Measurements from ENCODE around the gene EXPH5. TPM values are rescaled to one million over a fixed set of nuclear protein-coding genes. Genes with fewer than 3 reads are reported as not detected.

The EXPH5 gene
- total RNA-seq, 1 experiment from 2014 or later, result 17.0 TPM

- H3K4me3 Mint-ChIP-seq (ENCODE audit: low read depth, unreplicated experiment), result peak within 1 kb of the TSS; percentile 98
- no peaks in the 10 kb centered on the region for H3K4me1 Mint-ChIP-seq (ENCODE audit: low read depth, unreplicated experiment)
- no peaks in the 10 kb centered on the region for H3K9me3 Mint-ChIP-seq (ENCODE audit: low read depth, unreplicated experiment)
- peak; percentile 90 for DNase-seq
- TF ChIP-seq CTCF (IDR thresholded peaks at IDR 0.05; ENCODE audit: unreplicated experiment), result no peak
- TSS peak; percentile 96 for BruUV-seq (replicated peaks)
- intact Hi-C loops (cut with micrococcal nuclease; ENCODE audit: unreplicated experiment), result loop anchor here (1.0 kb wide), 1 partner anchor 30 kb away; no protein-coding TSS in a partner anchor
- H3K27ac Mint-ChIP-seq (ENCODE audit: unreplicated experiment), result peak within 1 kb of the TSS; percentile 100
- H3K27me3 Mint-ChIP-seq (ENCODE audit: unreplicated experiment), result no peaks in the 10 kb centered on the region
- peaks cover 10% of the 10 kb centered on the region for H3K36me3 Mint-ChIP-seq (ENCODE audit: insufficient read depth, unreplicated experiment)
- CTCF ChIA-PET, result no interaction called here
These were observed 126.3 kb downstream of the EXPH5 start, which contains the start of gene C11orf65 for GRCh38 chr11:108467091-108467823. TSS of gene C11orf65 (minus strand) at chr11:108467529. CDS start at chr11:108461559, 5,970 bp downstream.

GRCh38 chr11:108466405-108466804, 127.2 kb downstream of the EXPH5 start:
- intact Hi-C loops (cut with micrococcal nuclease; ENCODE audit: unreplicated experiment), result no loop called here
- H3K9me3 Mint-ChIP-seq (ENCODE audit: low read depth, unreplicated experiment), result no peaks in the 10 kb centered on the region
- BruUV-seq (replicated peaks), result no TSS peak
- peak overlapping the region; percentile 98 for H3K4me3 Mint-ChIP-seq (ENCODE audit: low read depth, unreplicated experiment)
- H3K27ac Mint-ChIP-seq (ENCODE audit: unreplicated experiment), result peak overlapping the region; percentile 100
- CTCF ChIA-PET, result no interaction called here
- H3K36me3 Mint-ChIP-seq (ENCODE audit: insufficient read depth, unreplicated experiment), result peaks cover 10% of the 10 kb centered on the region
- no peak for DNase-seq
- H3K27me3 Mint-ChIP-seq (ENCODE audit: unreplicated experiment), result no peaks in the 10 kb centered on the region
- H3K4me1 Mint-ChIP-seq (ENCODE audit: low read depth, unreplicated experiment), result no peaks in the 10 kb centered on the region
- TF ChIP-seq CTCF (IDR thresholded peaks at IDR 0.05; ENCODE audit: unreplicated experiment), result no peak

Other genes with a start within 250 kb of the EXPH5 start
- not detected in 2 replicates for gene C11orf65, start 126.2 kb downstream of the EXPH5 start, total RNA-seq (2022)
- 16.4 and 16.9 TPM in 2 replicates for gene POGLUT3, start 95.4 kb downstream of the EXPH5 start, total RNA-seq (2022)
- gene DDX10, start 71.3 kb upstream of the EXPH5 start, total RNA-seq (2022), result 31.2 and 31.7 TPM in 2 replicates